ENCODE results near the gene ACVR2A. TPM values are rescaled to one million over a fixed set of nuclear protein-coding genes. Genes with fewer than 3 reads are reported as not detected.
A peak's percentile ranks its signal among the peaks of the same experiment; 100 is the strongest.

Gene ACVR2A
- polyA plus RNA-seq, 3 donors: 2.6 to 10.5 (median 3.7) TPM

- peak overlapping the region; percentile 87 for H3K4me2 ChIP-seq (replicated peaks; ENCODE audit: extremely low read depth, low read length, poor library complexity, severe bottlenecking)
- H3K27ac Mint-ChIP-seq: no peak overlapping the region
- H3K4me3 ChIP-seq (replicated peaks in 1 of 3; ENCODE audit: low read depth in 2 of 3, low read length in 3 of 3): peak overlapping the region; percentile 52 to 83 (median 68)
- no peaks in the 10 kb centered on the region for H3K36me3 ChIP-seq (replicated peaks in 1 of 2; ENCODE audit: control insufficient read depth in 1 of 2, insufficient read depth in 2 of 2, low read length in 2 of 2)
- peaks cover 50% of the 10 kb centered on the region for H3K4me1 Mint-ChIP-seq
- peaks cover 49 to 64% (median 51%) of the 10 kb centered on the region in 3 donors for H3K27me3 Mint-ChIP-seq (ENCODE audit: low read depth in 3 of 3)
- intact Hi-C loops (cut with micrococcal nuclease): loop anchor here in 1 of 2 donors (10.0 kb wide), 1 partner anchor 282 kb away; no protein-coding TSS in a partner anchor
- H3K79me2 ChIP-seq (ENCODE audit: insufficient read depth, low read length): peaks cover 18% of the 10 kb centered on the region
- H3K27ac ChIP-seq (ENCODE audit: low read depth in 1 of 2, low read length in 2 of 2): no peak overlapping the region
- H3K9me3 Mint-ChIP-seq: peaks cover 0 to 10% (median 5%) of the 10 kb centered on the region in 7 donors
- TF ChIP-seq, protein P1, sequence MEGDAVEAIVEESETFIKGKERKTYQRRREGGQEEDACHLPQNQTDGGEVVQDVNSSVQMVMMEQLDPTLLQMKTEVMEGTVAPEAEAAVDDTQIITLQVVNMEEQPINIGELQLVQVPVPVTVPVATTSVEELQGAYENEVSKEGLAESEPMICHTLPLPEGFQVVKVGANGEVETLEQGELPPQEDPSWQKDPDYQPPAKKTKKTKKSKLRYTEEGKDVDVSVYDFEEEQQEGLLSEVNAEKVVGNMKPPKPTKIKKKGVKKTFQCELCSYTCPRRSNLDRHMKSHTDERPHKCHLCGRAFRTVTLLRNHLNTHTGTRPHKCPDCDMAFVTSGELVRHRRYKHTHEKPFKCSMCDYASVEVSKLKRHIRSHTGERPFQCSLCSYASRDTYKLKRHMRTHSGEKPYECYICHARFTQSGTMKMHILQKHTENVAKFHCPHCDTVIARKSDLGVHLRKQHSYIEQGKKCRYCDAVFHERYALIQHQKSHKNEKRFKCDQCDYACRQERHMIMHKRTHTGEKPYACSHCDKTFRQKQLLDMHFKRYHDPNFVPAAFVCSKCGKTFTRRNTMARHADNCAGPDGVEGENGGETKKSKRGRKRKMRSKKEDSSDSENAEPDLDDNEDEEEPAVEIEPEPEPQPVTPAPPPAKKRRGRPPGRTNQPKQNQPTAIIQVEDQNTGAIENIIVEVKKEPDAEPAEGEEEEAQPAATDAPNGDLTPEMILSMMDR (IDR thresholded peaks at IDR 0.05): no peak
- H3K4me3 Mint-ChIP-seq: peak overlapping the region; percentile 91 to 98
- H3K27me3 ChIP-seq (ENCODE audit: control insufficient read depth in 2 of 2, insufficient read depth in 2 of 2, low read length in 2 of 2): peaks cover 55 to 56% of the 10 kb centered on the region in 2 donors
- H3K36me3 Mint-ChIP-seq: no peaks in the 10 kb centered on the region
- H2AFZ ChIP-seq (ENCODE audit: insufficient read depth, low read depth, low read length, poor library complexity, severe bottlenecking): no peak overlapping the region
- DNase-seq: no peak
- no peak overlapping the region for H3K9ac ChIP-seq (ENCODE audit: insufficient read depth, low read length, poor library complexity, severe bottlenecking)
- peaks cover 0 to 8% of the 10 kb centered on the region in 2 donors for H3K9me3 ChIP-seq (replicated peaks in 1 of 2; ENCODE audit: control insufficient read depth in 1 of 2, insufficient read depth in 1 of 2, low read length in 2 of 2)
- H4K20me1 ChIP-seq (ENCODE audit: insufficient read depth, low read length): peaks cover 63% of the 10 kb centered on the region
- WGBS (ENCODE audit: insufficient coverage): 33% methylated on average over 3 of the region's 5 CpGs
- peaks cover 26 to 40% of the 10 kb centered on the region in 2 donors for H3K4me1 ChIP-seq (ENCODE audit: control insufficient read depth in 1 of 2, insufficient read depth in 2 of 2, low read length in 2 of 2)
These were observed 1.7 kb downstream of the ACVR2A start for GRCh38 chr2:147846412-147847081.

- Histone ChIP-seq H3K4me3 (replicated peaks in 1 of 3; ENCODE audit: low read depth in 2 of 3, low read length in 3 of 3) (no peak overlapping the region), H3K27ac (ENCODE audit: low read depth in 1 of 2, low read length in 2 of 2) (no peak overlapping the region), H2AFZ (ENCODE audit: insufficient read depth, low read depth, low read length, poor library complexity, severe bottlenecking) (no peak overlapping the region), H3K27me3 (ENCODE audit: control insufficient read depth in 2 of 2, insufficient read depth in 2 of 2, low read length in 2 of 2) (peaks cover 42 to 43% of the 10 kb centered on the region in 2 donors), H3K9ac (ENCODE audit: insufficient read depth, low read length, poor library complexity, severe bottlenecking) (no peak overlapping the region), H3K79me2 (ENCODE audit: insufficient read depth, low read length) (peaks cover 18% of the 10 kb centered on the region), H3K9me3 (replicated peaks in 1 of 2; ENCODE audit: control insufficient read depth in 1 of 2, insufficient read depth in 1 of 2, low read length in 2 of 2) (peaks cover 0 to 4% of the 10 kb centered on the region in 2 donors), H3K36me3 (replicated peaks in 1 of 2; ENCODE audit: control insufficient read depth in 1 of 2, insufficient read depth in 2 of 2, low read length in 2 of 2) (no peaks in the 10 kb centered on the region), H3K4me1 (ENCODE audit: control insufficient read depth in 1 of 2, insufficient read depth in 2 of 2, low read length in 2 of 2) (peaks cover 26 to 40% of the 10 kb centered on the region in 2 donors), H3K4me2 (replicated peaks; ENCODE audit: extremely low read depth, low read length, poor library complexity, severe bottlenecking) (peak overlapping the region; percentile 87), H4K20me1 (ENCODE audit: insufficient read depth, low read length) (peaks cover 75% of the 10 kb centered on the region)
- no peaks in the 10 kb centered on the region for H3K36me3 Mint-ChIP-seq
- TF ChIP-seq, protein P1 (IDR thresholded peaks at IDR 0.05): no peak
- H3K9me3 Mint-ChIP-seq: peaks cover 0 to 8% (median 3%) of the 10 kb centered on the region in 7 donors
- H3K27ac Mint-ChIP-seq: peak overlapping the region in 1 of 7 donors; percentile 2
- H3K4me1 Mint-ChIP-seq: peaks cover 48% of the 10 kb centered on the region
- no peak for DNase-seq
- intact Hi-C loops (cut with micrococcal nuclease): loop anchor here in 1 of 2 donors (10.0 kb wide), 1 partner anchor 283 kb away; no protein-coding TSS in a partner anchor
- peak overlapping the region in 1 of 2 donors; percentile 77 for H3K4me3 Mint-ChIP-seq
- peaks cover 36 to 52% (median 38%) of the 10 kb centered on the region in 3 donors for H3K27me3 Mint-ChIP-seq (ENCODE audit: low read depth in 3 of 3)
These were observed 3.0 kb downstream of the ACVR2A start for GRCh38 chr2:147847746-147848391.
